Mesenchymal stem cell (in vitro differentiated cells and primary cell): ENCODE data around the gene SVEP1. TPM values are rescaled to one million over a fixed set of nuclear protein-coding genes. Genes with fewer than 3 reads are reported as not detected.

Source experiments
- DNase-seq: peaks from one replicate; pipeline ENCODE4 v3.0.0-alpha.2; 2013
- H2AFZ ChIP-seq: one replicate; pipeline ENCODE4 v1.6.1; 2013; ENCODE audit warnings: low read depth, mild to moderate bottlenecking, control low read depth, inconsistent platforms, low read length, moderate library complexity
- H2AK5ac ChIP-seq: 2 replicates; pipeline ENCODE4 v1.6.1; 2013; ENCODE audit warnings: low read length, moderate library complexity, mild to moderate bottlenecking, inconsistent platforms; ENCODE audit not compliant: severe bottlenecking
- H2BK120ac ChIP-seq: one replicate; pipeline ENCODE4 v1.6.1; 2013; ENCODE audit warnings: low read depth, mild to moderate bottlenecking, inconsistent platforms, low read length, moderate library complexity
- H2BK12ac ChIP-seq, 2 experiments: one replicate each; pipeline ENCODE4 v1.6.1; 2013; ENCODE audit warnings: inconsistent platforms in 2 of 2, low read length in 2 of 2, mild to moderate bottlenecking in 2 of 2, moderate library complexity in 2 of 2, control low read depth in 1 of 2
- H2BK15ac ChIP-seq: one replicate; pipeline ENCODE4 v1.6.1; 2013; ENCODE audit warnings: mild to moderate bottlenecking, low read depth, inconsistent platforms; ENCODE audit not compliant: poor library complexity, severe bottlenecking
- H2BK5ac ChIP-seq: 2 replicates; pipeline ENCODE4 v1.6.1; 2013; ENCODE audit warnings: low read depth, mild to moderate bottlenecking, low read length, control low read depth, inconsistent platforms; ENCODE audit not compliant: poor library complexity, severe bottlenecking
- H3K14ac ChIP-seq, 2 experiments: one replicate each; pipeline ENCODE4 v1.6.1; 2013; ENCODE audit warnings: inconsistent platforms in 2 of 2, low read length in 2 of 2, control low read depth in 1 of 2, mild to moderate bottlenecking in 1 of 2, moderate library complexity in 1 of 2
- H3K18ac ChIP-seq, 2 experiments: one replicate each; pipeline ENCODE4 v1.6.1; 2013; ENCODE audit warnings: inconsistent platforms in 2 of 2, low read length in 2 of 2, control low read depth in 1 of 2, low read depth in 1 of 2, mild to moderate bottlenecking in 1 of 2
- H3K23ac ChIP-seq, 2 experiments: one replicate each; pipeline ENCODE4 v1.6.1; 2013; ENCODE audit warnings: inconsistent platforms in 2 of 2, low read length in 2 of 2, mild to moderate bottlenecking in 2 of 2, moderate library complexity in 2 of 2, control low read depth in 1 of 2
- H3K27ac ChIP-seq: 2 replicates; pipeline ENCODE4 v1.5.1; 2013; ENCODE audit warnings: mild to moderate bottlenecking, moderate library complexity, low read length, control low read depth, inconsistent platforms; ENCODE audit not compliant: poor library complexity, severe bottlenecking
- H3K27me3 ChIP-seq, 2 experiments: 2 replicates each; pipeline versions ENCODE4 v1.6.1 to v1.7.0; 2013; ENCODE audit warnings: low read length in 2 of 2, mild to moderate bottlenecking in 2 of 2, moderate library complexity in 2 of 2, control low read depth in 1 of 2, inconsistent platforms in 1 of 2; ENCODE audit not compliant: control insufficient read depth in 1 of 2, insufficient read depth in 1 of 2
- H3K36me3 ChIP-seq, 2 experiments: 2 replicates each; pipeline versions ENCODE4 v1.6.1 to v1.7.0; 2013; ENCODE audit warnings: low read length in 2 of 2, control low read depth in 1 of 2, inconsistent platforms in 1 of 2, low read depth in 1 of 2, mild to moderate bottlenecking in 1 of 2; ENCODE audit not compliant: insufficient read depth in 2 of 2, control insufficient read depth in 1 of 2
- H3K4ac ChIP-seq, 2 experiments: one replicate each; pipeline ENCODE4 v1.6.1; 2013; ENCODE audit warnings: inconsistent platforms in 2 of 2, low read length in 2 of 2, mild to moderate bottlenecking in 2 of 2, moderate library complexity in 2 of 2, control low read depth in 1 of 2, low read depth in 1 of 2
- H3K4me1 ChIP-seq: 2 replicates; pipeline ENCODE4 v1.6.1; 2013; ENCODE audit warnings: low read depth, low read length, control low read depth; ENCODE audit not compliant: control insufficient read depth, insufficient read depth
- H3K4me2 ChIP-seq: 2 replicates; pipeline ENCODE4 v1.6.1; 2013; ENCODE audit warnings: low read length, mild to moderate bottlenecking, inconsistent platforms; ENCODE audit not compliant: poor library complexity, severe bottlenecking
- H3K4me3 ChIP-seq, 2 experiments: 2 replicates each; pipeline versions ENCODE4 v1.5.1 to v1.7.0; 2013; ENCODE audit warnings: low read length in 2 of 2, mild to moderate bottlenecking in 2 of 2, control low read depth in 1 of 2, low read depth in 1 of 2; ENCODE audit not compliant: insufficient read depth in 1 of 2
- H3K79me1 ChIP-seq: replicated peaks from 2 replicates; pipeline ENCODE4 v1.6.1; 2013; ENCODE audit warnings: mild to moderate bottlenecking, control low read depth, low read length, inconsistent platforms; ENCODE audit not compliant: poor library complexity, severe bottlenecking
- H3K9ac ChIP-seq: 2 replicates; pipeline ENCODE4 v1.7.0; 2013; ENCODE audit warnings: mild to moderate bottlenecking, low read length, moderate library complexity
- H3K9me3 ChIP-seq: 2 replicates; pipeline ENCODE4 v1.7.0; 2013; ENCODE audit warnings: mild to moderate bottlenecking, low read length; ENCODE audit not compliant: control insufficient read depth
- H4K8ac ChIP-seq: one replicate; pipeline ENCODE4 v1.6.1; 2013; ENCODE audit warnings: inconsistent platforms, mild to moderate bottlenecking, low read length, moderate library complexity
- H4K91ac ChIP-seq: one replicate; pipeline ENCODE4 v1.6.1; 2013; ENCODE audit warnings: mild to moderate bottlenecking, low read length, inconsistent platforms
- WGBS: methylation state at CpG from one replicate; pipeline ENCODE4 v1.1.7; 2013; ENCODE audit warnings: mixed read lengths; 5-methylcytosine and 5-hydroxymethylcytosine counted together
- small RNA-seq: library from polyadenylated mRNA; stranded (forward); fragments of <200 nt; extraction: miRNeasy Mini kit (QIAGEN cat#:217004); gene quantifications from one replicate; pipeline ENCODE3, GENCODE V24; 2013; ENCODE audit warnings: low read depth

SVEP1 gene

GRCh38 chr9:110316261-110317075, 263.1 kb downstream of the SVEP1 start:
- no peaks in the 10 kb centered on the region for H3K4me1 ChIP-seq
- peak overlapping the region in 1 of 2 experiments; percentile 10 for H3K4ac ChIP-seq
- no peak overlapping the region for H2AFZ ChIP-seq
- no peak overlapping the region for H3K23ac ChIP-seq
- no peak overlapping the region for H2BK15ac ChIP-seq
- peak overlapping the region in 1 of 2 experiments; percentile 60 for H3K4me3 ChIP-seq
- H4K91ac ChIP-seq: no peak overlapping the region
- 46% methylated on average over 6 of the region's 6 CpGs for WGBS
- H4K8ac ChIP-seq: no peak overlapping the region
- H3K27me3 ChIP-seq: peaks cover 0 to 4% of the 10 kb centered on the region in 2 experiments
- H2BK120ac ChIP-seq: no peak overlapping the region
- H3K36me3 ChIP-seq: no peaks in the 10 kb centered on the region
- peak overlapping the region; percentile 48 for H3K9ac ChIP-seq
- peak; percentile 37 for DNase-seq
- no peak overlapping the region for H2BK5ac ChIP-seq
- no peaks in the 10 kb centered on the region for H3K79me1 ChIP-seq
- H2AK5ac ChIP-seq: no peak overlapping the region
- H3K9me3 ChIP-seq: peaks cover 2% of the 10 kb centered on the region
- no peak overlapping the region for H3K4me2 ChIP-seq
- H3K14ac ChIP-seq: no peak overlapping the region
- no peak overlapping the region for H3K18ac ChIP-seq
- no peak overlapping the region for H2BK12ac ChIP-seq
- H3K27ac ChIP-seq: no peak overlapping the region

Small RNA genes lying within 50 kb of the gene (small RNA-seq; reads per million reads assigned to genes)
- gene RNU6-1039P: not detected
